Transverse colon (tissue), 3 donors: ENCODE data around the gene DPP10.
"Not testable (repeated sequence)": the region's sequence is repeated elsewhere in the genome, so short reads cannot be mapped to it uniquely, and the experiment has no call there.

ENCODE experiments used
- EP300 ChIP-seq: sonication (generic); formaldehyde crosslinking; IDR thresholded peaks from one replicate; pipeline ENCODE4 v1.6.1; 2017; ENCODE audit warnings: antibody characterized with exemption, low read depth
- POLR2A ChIP-seq: fragments of 450-650 bp; IDR thresholded peaks from one replicate; pipeline ENCODE4 v1.6.1; 2016; ENCODE audit warnings: antibody characterized with exemption, mild to moderate bottlenecking, moderate library complexity
- TF ChIP-seq, protein P1 (sequence below), 5 experiments: fragments of 200-600 bp in 3 of 5; fragments of 450-650 bp in 2 of 5; sonication (generic) in 3 of 5; IDR thresholded peaks; 1 replicate in 2 of 5; 2 replicates in 3 of 5; pipeline ENCODE4 v1.5.1; 2016 to 2017; ENCODE audit warnings: antibody characterized with exemption in 5 of 5, inconsistent platforms in 3 of 5, mild to moderate bottlenecking in 2 of 5, moderate library complexity in 1 of 5

DNA sequence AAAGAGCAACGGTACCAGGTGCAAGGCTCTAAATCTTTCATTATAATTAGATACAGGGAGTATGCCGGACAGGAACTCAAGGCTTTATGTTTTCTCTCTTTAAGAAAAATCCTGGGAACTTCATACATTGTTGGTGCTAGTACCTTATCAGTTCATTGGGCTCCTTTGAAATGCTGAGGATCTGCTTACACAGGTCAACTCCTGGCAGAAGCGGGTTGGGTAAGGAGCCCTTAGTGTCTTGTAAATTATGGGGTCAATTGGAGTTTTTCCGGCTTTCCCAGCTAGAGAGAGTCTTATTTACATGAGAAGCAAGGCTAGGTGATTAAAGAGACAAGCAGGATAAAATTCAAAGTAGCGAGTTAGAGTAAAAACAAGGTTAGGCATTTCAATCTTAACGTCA, 998.3 kb downstream of the DPP10 start:
- TF ChIP-seq, protein P1, sequence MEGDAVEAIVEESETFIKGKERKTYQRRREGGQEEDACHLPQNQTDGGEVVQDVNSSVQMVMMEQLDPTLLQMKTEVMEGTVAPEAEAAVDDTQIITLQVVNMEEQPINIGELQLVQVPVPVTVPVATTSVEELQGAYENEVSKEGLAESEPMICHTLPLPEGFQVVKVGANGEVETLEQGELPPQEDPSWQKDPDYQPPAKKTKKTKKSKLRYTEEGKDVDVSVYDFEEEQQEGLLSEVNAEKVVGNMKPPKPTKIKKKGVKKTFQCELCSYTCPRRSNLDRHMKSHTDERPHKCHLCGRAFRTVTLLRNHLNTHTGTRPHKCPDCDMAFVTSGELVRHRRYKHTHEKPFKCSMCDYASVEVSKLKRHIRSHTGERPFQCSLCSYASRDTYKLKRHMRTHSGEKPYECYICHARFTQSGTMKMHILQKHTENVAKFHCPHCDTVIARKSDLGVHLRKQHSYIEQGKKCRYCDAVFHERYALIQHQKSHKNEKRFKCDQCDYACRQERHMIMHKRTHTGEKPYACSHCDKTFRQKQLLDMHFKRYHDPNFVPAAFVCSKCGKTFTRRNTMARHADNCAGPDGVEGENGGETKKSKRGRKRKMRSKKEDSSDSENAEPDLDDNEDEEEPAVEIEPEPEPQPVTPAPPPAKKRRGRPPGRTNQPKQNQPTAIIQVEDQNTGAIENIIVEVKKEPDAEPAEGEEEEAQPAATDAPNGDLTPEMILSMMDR (IDR thresholded peaks at IDR 0.05) = not testable (repeated sequence)
- not testable (repeated sequence) for TF ChIP-seq POLR2A, EP300
